ENCODE data around the gene PCSK9.

The PCSK9 gene

GRCh38 chr1:55044617-55045397, 5.5 kb downstream of the PCSK9 start:
- Histone ChIP-seq H3K79me2 (ENCODE audit: control insufficient read depth, insufficient read depth, low read length, unreplicated experiment) (no peaks in the 10 kb centered on the region), H3K27ac (ENCODE audit: low read depth, low read length) (no peak overlapping the region), H2AFZ (ENCODE audit: low read length, unreplicated experiment) (no peak overlapping the region), H3K4me1 (ENCODE audit: control insufficient read depth, insufficient read depth, low read length, unreplicated experiment) (no peaks in the 10 kb centered on the region), H3K36me3 (ENCODE audit: insufficient read depth, low read length) (no peaks in the 10 kb centered on the region), H3K27me3 (ENCODE audit: insufficient read depth, low read length) (peaks cover 28% of the 10 kb centered on the region), H3K4me3 (ENCODE audit: low read depth, low read length) (no peak overlapping the region)

GRCh38 chr1:55045430-55045829, 6.1 kb downstream of the PCSK9 start:
- Histone ChIP-seq H3K36me3 (ENCODE audit: insufficient read depth, low read length) (no peaks in the 10 kb centered on the region), H3K4me3 (ENCODE audit: low read depth, low read length) (no peak overlapping the region), H3K27me3 (ENCODE audit: insufficient read depth, low read length) (peaks cover 21% of the 10 kb centered on the region), H3K27ac (ENCODE audit: low read depth, low read length) (no peak overlapping the region), H2AFZ (ENCODE audit: low read length, unreplicated experiment) (no peak overlapping the region), H3K79me2 (ENCODE audit: control insufficient read depth, insufficient read depth, low read length, unreplicated experiment) (no peaks in the 10 kb centered on the region), H3K4me1 (ENCODE audit: control insufficient read depth, insufficient read depth, low read length, unreplicated experiment) (no peaks in the 10 kb centered on the region)

- Histone ChIP-seq H2AFZ (ENCODE audit: low read length, unreplicated experiment) (no peak overlapping the region), H3K27ac (ENCODE audit: low read depth, low read length) (no peak overlapping the region), H3K4me3 (ENCODE audit: low read depth, low read length) (no peak overlapping the region), H3K79me2 (ENCODE audit: control insufficient read depth, insufficient read depth, low read length, unreplicated experiment) (no peaks in the 10 kb centered on the region), H3K27me3 (ENCODE audit: insufficient read depth, low read length) (peaks cover 7% of the 10 kb centered on the region), H3K36me3 (ENCODE audit: insufficient read depth, low read length) (no peaks in the 10 kb centered on the region), H3K4me1 (ENCODE audit: control insufficient read depth, insufficient read depth, low read length, unreplicated experiment) (no peaks in the 10 kb centered on the region)
Measured at GRCh38 chr1:55046871-55047270, 7.5 kb downstream of the PCSK9 start.

GRCh38 chr1:55047611-55048010, 8.3 kb downstream of the PCSK9 start:
- no peaks in the 10 kb centered on the region for H3K79me2 ChIP-seq (ENCODE audit: control insufficient read depth, insufficient read depth, low read length, unreplicated experiment)
- no peaks in the 10 kb centered on the region for H3K4me1 ChIP-seq (ENCODE audit: control insufficient read depth, insufficient read depth, low read length, unreplicated experiment)
- H3K36me3 ChIP-seq (ENCODE audit: insufficient read depth, low read length): no peaks in the 10 kb centered on the region
- peaks cover under 1% of the 10 kb centered on the region; the same call in 1 of the 2 replicates for H3K27me3 ChIP-seq (ENCODE audit: insufficient read depth, low read length)
- H2AFZ ChIP-seq (ENCODE audit: low read length, unreplicated experiment): no peak overlapping the region
- H3K27ac ChIP-seq (ENCODE audit: low read depth, low read length): no peak overlapping the region
- no peak overlapping the region for H3K4me3 ChIP-seq (ENCODE audit: low read depth, low read length)

GRCh38 chr1:55048453-55049270, 9.3 kb downstream of the PCSK9 start:
- H3K27ac ChIP-seq (ENCODE audit: low read depth, low read length): no peak overlapping the region
- H3K36me3 ChIP-seq (ENCODE audit: insufficient read depth, low read length): no peaks in the 10 kb centered on the region
- no peak overlapping the region for H2AFZ ChIP-seq (ENCODE audit: low read length, unreplicated experiment)
- no peaks in the 10 kb centered on the region for H3K27me3 ChIP-seq (ENCODE audit: insufficient read depth, low read length)
- H3K4me3 ChIP-seq (ENCODE audit: low read depth, low read length): no peak overlapping the region
- H3K79me2 ChIP-seq (ENCODE audit: control insufficient read depth, insufficient read depth, low read length, unreplicated experiment): no peaks in the 10 kb centered on the region
- H3K4me1 ChIP-seq (ENCODE audit: control insufficient read depth, insufficient read depth, low read length, unreplicated experiment): no peaks in the 10 kb centered on the region

- no peak overlapping the region for H3K4me3 ChIP-seq (ENCODE audit: low read depth, low read length)
- no peak overlapping the region for H3K27ac ChIP-seq (ENCODE audit: low read depth, low read length)
- no peaks in the 10 kb centered on the region for H3K27me3 ChIP-seq (ENCODE audit: insufficient read depth, low read length)
- H3K36me3 ChIP-seq (ENCODE audit: insufficient read depth, low read length): no peaks in the 10 kb centered on the region
- H2AFZ ChIP-seq (ENCODE audit: low read length, unreplicated experiment): no peak overlapping the region
- no peaks in the 10 kb centered on the region for H3K79me2 ChIP-seq (ENCODE audit: control insufficient read depth, insufficient read depth, low read length, unreplicated experiment)
- no peaks in the 10 kb centered on the region for H3K4me1 ChIP-seq (ENCODE audit: control insufficient read depth, insufficient read depth, low read length, unreplicated experiment)
Measured at GRCh38 chr1:55049271-55049913, 10.0 kb downstream of the PCSK9 start.

GRCh38 chr1:55049914-55050278, 10.5 kb downstream of the PCSK9 start:
- Histone ChIP-seq H2AFZ (ENCODE audit: low read length, unreplicated experiment) (no peak overlapping the region), H3K27me3 (ENCODE audit: insufficient read depth, low read length) (no peaks in the 10 kb centered on the region), H3K79me2 (ENCODE audit: control insufficient read depth, insufficient read depth, low read length, unreplicated experiment) (no peaks in the 10 kb centered on the region), H3K4me1 (ENCODE audit: control insufficient read depth, insufficient read depth, low read length, unreplicated experiment) (no peaks in the 10 kb centered on the region), H3K36me3 (ENCODE audit: insufficient read depth, low read length) (no peaks in the 10 kb centered on the region), H3K27ac (ENCODE audit: low read depth, low read length) (no peak overlapping the region), H3K4me3 (ENCODE audit: low read depth, low read length) (no peak overlapping the region)

- Histone ChIP-seq H3K4me1 (ENCODE audit: control insufficient read depth, insufficient read depth, low read length, unreplicated experiment) (no peaks in the 10 kb centered on the region), H3K27me3 (ENCODE audit: insufficient read depth, low read length) (no peaks in the 10 kb centered on the region), H3K4me3 (ENCODE audit: low read depth, low read length) (no peak overlapping the region), H3K36me3 (ENCODE audit: insufficient read depth, low read length) (no peaks in the 10 kb centered on the region), H3K27ac (ENCODE audit: low read depth, low read length) (no peak overlapping the region), H3K79me2 (ENCODE audit: control insufficient read depth, insufficient read depth, low read length, unreplicated experiment) (no peaks in the 10 kb centered on the region), H2AFZ (ENCODE audit: low read length, unreplicated experiment) (no peak overlapping the region)
Measured at GRCh38 chr1:55050283-55050682, 10.9 kb downstream of the PCSK9 start.

GRCh38 chr1:55051169-55051568, 11.8 kb downstream of the PCSK9 start:
- Histone ChIP-seq H3K27ac (ENCODE audit: low read depth, low read length) (no peak overlapping the region), H3K4me3 (ENCODE audit: low read depth, low read length) (no peak overlapping the region), H3K4me1 (ENCODE audit: control insufficient read depth, insufficient read depth, low read length, unreplicated experiment) (no peaks in the 10 kb centered on the region), H3K79me2 (ENCODE audit: control insufficient read depth, insufficient read depth, low read length, unreplicated experiment) (no peaks in the 10 kb centered on the region), H3K36me3 (ENCODE audit: insufficient read depth, low read length) (no peaks in the 10 kb centered on the region), H3K27me3 (ENCODE audit: insufficient read depth, low read length) (no peaks in the 10 kb centered on the region), H2AFZ (ENCODE audit: low read length, unreplicated experiment) (no peak overlapping the region)

- no peaks in the 10 kb centered on the region for H3K79me2 ChIP-seq (ENCODE audit: control insufficient read depth, insufficient read depth, low read length, unreplicated experiment)
- no peak overlapping the region for H3K4me3 ChIP-seq (ENCODE audit: low read depth, low read length)
- no peak overlapping the region for H2AFZ ChIP-seq (ENCODE audit: low read length, unreplicated experiment)
- H3K4me1 ChIP-seq (ENCODE audit: control insufficient read depth, insufficient read depth, low read length, unreplicated experiment): no peaks in the 10 kb centered on the region
- H3K27me3 ChIP-seq (ENCODE audit: insufficient read depth, low read length): no peaks in the 10 kb centered on the region
- no peak overlapping the region for H3K27ac ChIP-seq (ENCODE audit: low read depth, low read length)
- H3K36me3 ChIP-seq (ENCODE audit: insufficient read depth, low read length): no peaks in the 10 kb centered on the region
Measured at GRCh38 chr1:55051621-55052020, 12.3 kb downstream of the PCSK9 start.

Data from ACC112 (cell line).